ENCODE data around the gene CSMD2. TPM values are rescaled to one million over a fixed set of nuclear protein-coding genes. Genes with fewer than 3 reads are reported as not detected.

The CSMD2 gene
- total RNA-seq, 1 donor from 2014 or later, result 2.6 TPM

DNA sequence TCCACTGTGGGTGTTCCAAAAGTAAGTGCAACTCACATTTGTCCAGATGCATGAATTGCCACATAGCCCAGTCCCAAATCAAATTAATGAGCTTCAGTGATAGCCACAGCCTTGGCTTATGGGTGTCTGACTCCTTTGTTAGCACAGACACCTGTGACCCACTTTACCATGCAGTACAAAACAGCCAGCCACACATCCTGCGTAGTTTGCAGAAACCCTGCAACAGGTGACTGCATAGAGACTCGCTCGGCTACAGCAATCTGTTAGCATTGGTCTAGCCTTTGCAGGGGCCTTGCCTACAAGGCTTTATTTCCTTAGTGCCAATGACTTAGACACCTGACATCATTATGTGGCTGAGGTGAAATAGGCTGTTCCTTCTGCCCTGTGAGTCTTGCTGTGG lies 135.5 kb downstream of the CSMD2 start:
- Histone ChIP-seq H3K79me2 (ENCODE audit: low read depth) (no peaks in the 10 kb centered on the region), H3K4me1 (no peaks in the 10 kb centered on the region), H3K9ac (no peak overlapping the region), H3K27me3 (no peaks in the 10 kb centered on the region), H2AFZ (replicated peaks) (no peak overlapping the region), H3K27ac (no peak overlapping the region), H3K9me3 (ENCODE audit: low read depth) (no peaks in the 10 kb centered on the region), H3K4me3 (no peak overlapping the region), H3F3A (ENCODE audit: low read depth) (no peaks in the 10 kb centered on the region), H4K20me1 (ENCODE audit: low read depth) (peaks cover 5% of the 10 kb centered on the region), H3K36me3 (no peaks in the 10 kb centered on the region), H3K4me2 (no peak overlapping the region)
- no peak for DNase-seq (ENCODE audit: low spot score)
- Mint-ChIP-seq H3K9me3 (no peaks in the 10 kb centered on the region), H3K27ac (no peak overlapping the region), H3K4me3 (no peak overlapping the region), H3K36me3 (no peaks in the 10 kb centered on the region), H3K27me3 (ENCODE audit: insufficient read depth, low read depth) (peaks cover 5% of the 10 kb centered on the region), H3K4me1 (no peaks in the 10 kb centered on the region)
- TF ChIP-seq EZH2 (IDR thresholded peaks at IDR 0.05) (no peak), EZH2phosphoT487 (IDR thresholded peaks at IDR 0.05) (no peak)
- TF ChIP-seq, protein P1, sequence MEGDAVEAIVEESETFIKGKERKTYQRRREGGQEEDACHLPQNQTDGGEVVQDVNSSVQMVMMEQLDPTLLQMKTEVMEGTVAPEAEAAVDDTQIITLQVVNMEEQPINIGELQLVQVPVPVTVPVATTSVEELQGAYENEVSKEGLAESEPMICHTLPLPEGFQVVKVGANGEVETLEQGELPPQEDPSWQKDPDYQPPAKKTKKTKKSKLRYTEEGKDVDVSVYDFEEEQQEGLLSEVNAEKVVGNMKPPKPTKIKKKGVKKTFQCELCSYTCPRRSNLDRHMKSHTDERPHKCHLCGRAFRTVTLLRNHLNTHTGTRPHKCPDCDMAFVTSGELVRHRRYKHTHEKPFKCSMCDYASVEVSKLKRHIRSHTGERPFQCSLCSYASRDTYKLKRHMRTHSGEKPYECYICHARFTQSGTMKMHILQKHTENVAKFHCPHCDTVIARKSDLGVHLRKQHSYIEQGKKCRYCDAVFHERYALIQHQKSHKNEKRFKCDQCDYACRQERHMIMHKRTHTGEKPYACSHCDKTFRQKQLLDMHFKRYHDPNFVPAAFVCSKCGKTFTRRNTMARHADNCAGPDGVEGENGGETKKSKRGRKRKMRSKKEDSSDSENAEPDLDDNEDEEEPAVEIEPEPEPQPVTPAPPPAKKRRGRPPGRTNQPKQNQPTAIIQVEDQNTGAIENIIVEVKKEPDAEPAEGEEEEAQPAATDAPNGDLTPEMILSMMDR (IDR thresholded peaks at IDR 0.05), result no peak

DNA sequence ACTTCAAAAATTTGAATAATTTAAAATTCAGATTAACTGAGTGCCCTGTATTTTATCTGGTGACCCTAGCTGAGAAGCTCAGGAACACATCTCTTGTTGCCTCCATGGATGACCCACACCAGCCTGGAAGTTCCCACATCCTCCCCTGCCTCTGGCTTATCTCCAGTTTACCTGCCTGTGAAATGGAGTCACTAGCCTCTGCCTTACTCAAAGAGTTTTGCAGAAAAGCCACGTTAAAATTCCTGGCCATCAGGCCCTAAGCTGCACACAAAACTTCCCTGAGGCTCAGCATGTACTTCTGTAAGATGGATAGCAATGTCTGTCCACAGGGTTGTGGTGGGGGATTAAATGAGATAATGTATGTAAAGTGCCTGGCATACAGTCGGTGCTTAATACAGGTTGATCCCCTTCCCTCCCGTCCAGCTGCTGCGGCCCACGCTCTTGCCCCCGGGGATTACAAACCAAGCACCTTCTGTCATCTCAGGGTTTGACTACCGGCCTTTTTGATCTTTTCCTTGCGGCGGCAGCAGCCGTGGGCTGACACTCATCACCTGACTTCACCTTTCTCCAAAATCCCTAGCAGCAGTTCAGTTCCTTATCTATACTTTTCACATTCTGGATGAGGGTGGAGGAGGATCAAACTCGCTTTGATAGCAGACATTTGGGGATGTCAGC lies 136.5 kb downstream of the CSMD2 start:
- Histone ChIP-seq H3K4me1 (no peaks in the 10 kb centered on the region), H3K4me2 (no peak overlapping the region), H3F3A (ENCODE audit: low read depth) (no peaks in the 10 kb centered on the region), H4K20me1 (ENCODE audit: low read depth) (peaks cover 2% of the 10 kb centered on the region), H3K36me3 (no peaks in the 10 kb centered on the region), H2AFZ (replicated peaks) (no peak overlapping the region), H3K27ac (no peak overlapping the region), H3K27me3 (no peaks in the 10 kb centered on the region), H3K79me2 (ENCODE audit: low read depth) (no peaks in the 10 kb centered on the region), H3K4me3 (no peak overlapping the region), H3K9me3 (ENCODE audit: low read depth) (no peaks in the 10 kb centered on the region), H3K9ac (no peak overlapping the region)
- no peak for DNase-seq (ENCODE audit: low spot score)
- H3K27ac Mint-ChIP-seq, result no peak overlapping the region
- H3K4me3 Mint-ChIP-seq, result no peak overlapping the region
- peaks cover 5% of the 10 kb centered on the region for H3K27me3 Mint-ChIP-seq (ENCODE audit: insufficient read depth, low read depth)
- H3K9me3 Mint-ChIP-seq, result no peaks in the 10 kb centered on the region
- TF ChIP-seq EZH2 (IDR thresholded peaks at IDR 0.05), result no peak
- no peak for TF ChIP-seq EZH2phosphoT487 (IDR thresholded peaks at IDR 0.05)
- TF ChIP-seq, protein P1 (IDR thresholded peaks at IDR 0.05), result no peak
- H3K4me1 Mint-ChIP-seq, result no peaks in the 10 kb centered on the region
- no peaks in the 10 kb centered on the region for H3K36me3 Mint-ChIP-seq

DNA sequence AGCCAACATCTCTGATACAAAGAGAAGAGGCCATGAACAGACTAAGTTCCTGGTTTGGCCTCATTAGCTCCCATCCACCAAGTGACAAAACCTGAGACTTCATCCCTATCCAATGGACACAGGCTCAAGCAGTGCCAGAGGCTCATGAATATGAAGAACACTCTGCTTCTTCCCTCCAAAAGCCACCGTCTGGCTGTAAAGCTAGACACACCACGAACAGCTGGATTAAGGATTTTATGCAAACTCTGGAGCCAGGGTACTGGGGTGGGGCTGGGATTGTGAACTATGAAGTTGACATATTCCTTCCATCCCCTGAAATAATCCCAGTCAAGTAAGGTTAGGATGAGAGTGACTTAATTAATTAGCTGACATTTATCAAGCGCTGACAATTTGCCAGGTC lies 139.4 kb downstream of the CSMD2 start:
- H3K36me3 ChIP-seq, result no peaks in the 10 kb centered on the region
- no peaks in the 10 kb centered on the region for H3K4me1 ChIP-seq
- no peaks in the 10 kb centered on the region for H3K27me3 ChIP-seq
- H3K9me3 Mint-ChIP-seq, result no peaks in the 10 kb centered on the region
- no peak overlapping the region for H3K4me3 ChIP-seq
- DNase-seq (ENCODE audit: low spot score), result no peak
- H3F3A ChIP-seq (ENCODE audit: low read depth), result no peaks in the 10 kb centered on the region
- no peak overlapping the region for H3K4me2 ChIP-seq
- H3K9ac ChIP-seq, result no peak overlapping the region
- no peaks in the 10 kb centered on the region for H3K36me3 Mint-ChIP-seq
- H3K27ac Mint-ChIP-seq, result no peak overlapping the region
- H3K4me1 Mint-ChIP-seq, result no peaks in the 10 kb centered on the region
- H3K27ac ChIP-seq, result no peak overlapping the region
- H4K20me1 ChIP-seq (ENCODE audit: low read depth), result no peaks in the 10 kb centered on the region
- no peak overlapping the region for H3K4me3 Mint-ChIP-seq
- H3K79me2 ChIP-seq (ENCODE audit: low read depth), result no peaks in the 10 kb centered on the region
- no peak overlapping the region for H2AFZ ChIP-seq (replicated peaks)
- peaks cover 5% of the 10 kb centered on the region for H3K27me3 Mint-ChIP-seq (ENCODE audit: insufficient read depth, low read depth)
- TF ChIP-seq EZH2 (IDR thresholded peaks at IDR 0.05) (no peak), EZH2phosphoT487 (IDR thresholded peaks at IDR 0.05) (no peak)
- TF ChIP-seq, protein P1 (IDR thresholded peaks at IDR 0.05), result no peak
- no peaks in the 10 kb centered on the region for H3K9me3 ChIP-seq (ENCODE audit: low read depth)

Data from neural progenitor cell (in vitro differentiated cells).